ENCODE results near the gene SYT5. TPM values are rescaled to one million over a fixed set of nuclear protein-coding genes. Genes with fewer than 3 reads are reported as not detected.

Gene SYT5
- total RNA-seq, 1 donor from 2014 or later = 1.6 TPM

- peaks cover 11% of the 10 kb centered on the region for H3K27me3 Mint-ChIP-seq (ENCODE audit: unreplicated experiment)
- no peaks in the 10 kb centered on the region for H3K36me3 Mint-ChIP-seq (ENCODE audit: low read depth, unreplicated experiment)
- no peak overlapping the region for H3K4me3 Mint-ChIP-seq (ENCODE audit: unreplicated experiment)
- H3K4me1 Mint-ChIP-seq (ENCODE audit: unreplicated experiment) = peaks cover 9% of the 10 kb centered on the region
- no peak overlapping the region for H3K27ac Mint-ChIP-seq (ENCODE audit: unreplicated experiment)
- no peak for DNase-seq (ENCODE audit: low spot score)
- H3K9me3 Mint-ChIP-seq (ENCODE audit: unreplicated experiment) = no peaks in the 10 kb centered on the region
- no peak for TF ChIP-seq CTCF (IDR thresholded peaks at IDR 0.05; ENCODE audit: unreplicated experiment)
Measured at GRCh38 chr19:55134736-55135135, 45.4 kb downstream of the SYT5 start.

GRCh38 chr19:55133639-55134444 lies 46.2 kb downstream of the SYT5 start:
- TF ChIP-seq CTCF (IDR thresholded peaks at IDR 0.05; ENCODE audit: unreplicated experiment) = no peak
- H3K36me3 Mint-ChIP-seq (ENCODE audit: low read depth, unreplicated experiment) = no peaks in the 10 kb centered on the region
- peaks cover 9% of the 10 kb centered on the region for H3K27me3 Mint-ChIP-seq (ENCODE audit: unreplicated experiment)
- H3K27ac Mint-ChIP-seq (ENCODE audit: unreplicated experiment) = no peak overlapping the region
- peaks cover 9% of the 10 kb centered on the region for H3K4me1 Mint-ChIP-seq (ENCODE audit: unreplicated experiment)
- no peaks in the 10 kb centered on the region for H3K9me3 Mint-ChIP-seq (ENCODE audit: unreplicated experiment)
- no peak for DNase-seq (ENCODE audit: low spot score)
- no peak overlapping the region for H3K4me3 Mint-ChIP-seq (ENCODE audit: unreplicated experiment)

- no peak for TF ChIP-seq CTCF (IDR thresholded peaks at IDR 0.05; ENCODE audit: unreplicated experiment)
- H3K4me1 Mint-ChIP-seq (ENCODE audit: unreplicated experiment) = peaks cover 9% of the 10 kb centered on the region
- H3K27ac Mint-ChIP-seq (ENCODE audit: unreplicated experiment) = no peak overlapping the region
- no peaks in the 10 kb centered on the region for H3K36me3 Mint-ChIP-seq (ENCODE audit: low read depth, unreplicated experiment)
- peaks cover 6% of the 10 kb centered on the region for H3K27me3 Mint-ChIP-seq (ENCODE audit: unreplicated experiment)
- H3K9me3 Mint-ChIP-seq (ENCODE audit: unreplicated experiment) = no peaks in the 10 kb centered on the region
- no peak overlapping the region for H3K4me3 Mint-ChIP-seq (ENCODE audit: unreplicated experiment)
- no peak for DNase-seq (ENCODE audit: low spot score)
Measured at GRCh38 chr19:55132453-55133129, 47.5 kb downstream of the SYT5 start.

- no peak for DNase-seq (ENCODE audit: low spot score)
- Mint-ChIP-seq H3K27me3 (ENCODE audit: unreplicated experiment) (peaks cover 5% of the 10 kb centered on the region), H3K4me1 (ENCODE audit: unreplicated experiment) (peaks cover 9% of the 10 kb centered on the region), H3K36me3 (ENCODE audit: low read depth, unreplicated experiment) (no peaks in the 10 kb centered on the region), H3K9me3 (ENCODE audit: unreplicated experiment) (no peaks in the 10 kb centered on the region), H3K4me3 (ENCODE audit: unreplicated experiment) (no peak overlapping the region), H3K27ac (ENCODE audit: unreplicated experiment) (no peak overlapping the region)
- no peak for TF ChIP-seq CTCF (IDR thresholded peaks at IDR 0.05; ENCODE audit: unreplicated experiment)
Measured at GRCh38 chr19:55131421-55131820, 48.7 kb downstream of the SYT5 start.

Small RNAs within 50 kb of the gene (microRNA-seq; reads per million reads assigned to microRNA genes)
- gene MIR7975 (ENCODE audit: unreplicated experiment) = not detected

Other genes with a start within 250 kb of the SYT5 start
- 0.69 TPM for gene NLRP7, start 232.8 kb downstream of the SYT5 start, total RNA-seq (ENCODE audit: unreplicated experiment)
- gene NLRP2, start 213.9 kb downstream of the SYT5 start, total RNA-seq (ENCODE audit: unreplicated experiment) = 0.31 TPM
- 1.2 TPM for gene GP6, start 142.0 kb downstream of the SYT5 start, total RNA-seq (ENCODE audit: unreplicated experiment)
- gene RDH13, start 117.1 kb downstream of the SYT5 start, total RNA-seq (ENCODE audit: unreplicated experiment) = 13.5 TPM
- gene EPS8L1, start 104.4 kb downstream of the SYT5 start, total RNA-seq (ENCODE audit: unreplicated experiment) = 24.6 TPM
- gene PPP1R12C, start 62.7 kb downstream of the SYT5 start, total RNA-seq (ENCODE audit: unreplicated experiment) = 136 TPM
- 2.8 TPM for gene TNNT1, start 31.1 kb downstream of the SYT5 start, total RNA-seq (ENCODE audit: unreplicated experiment)
- gene TNNI3, start 22.6 kb downstream of the SYT5 start, total RNA-seq (ENCODE audit: unreplicated experiment) = not detected
- gene DNAAF3, start 13.7 kb downstream of the SYT5 start, total RNA-seq (ENCODE audit: unreplicated experiment) = 2.2 TPM
- not detected for gene PTPRH, start 29.2 kb upstream of the SYT5 start, total RNA-seq (ENCODE audit: unreplicated experiment)
- gene TMEM86B, start 48.5 kb upstream of the SYT5 start, total RNA-seq (ENCODE audit: unreplicated experiment) = 4.1 TPM
- gene PPP6R1, start 78.7 kb upstream of the SYT5 start, total RNA-seq (ENCODE audit: unreplicated experiment) = 65.6 TPM
- 24.6 TPM for gene HSPBP1, start 99.8 kb upstream of the SYT5 start, total RNA-seq (ENCODE audit: unreplicated experiment)
- gene BRSK1, start 103.7 kb upstream of the SYT5 start, total RNA-seq (ENCODE audit: unreplicated experiment) = 14.1 TPM
- gene TMEM150B, start 145.1 kb upstream of the SYT5 start, total RNA-seq (ENCODE audit: unreplicated experiment) = not detected
- gene KMT5C, start 159.6 kb upstream of the SYT5 start, total RNA-seq (ENCODE audit: unreplicated experiment) = 18.4 TPM
- not detected for gene COX6B2, start 174.4 kb upstream of the SYT5 start, total RNA-seq (ENCODE audit: unreplicated experiment)
- not detected for gene GARIN5B, start 183.0 kb upstream of the SYT5 start, total RNA-seq (ENCODE audit: unreplicated experiment)
- gene IL11, start 190.2 kb upstream of the SYT5 start, total RNA-seq (ENCODE audit: unreplicated experiment) = 0.21 TPM
- not detected for gene TMEM190, start 196.5 kb upstream of the SYT5 start, total RNA-seq (ENCODE audit: unreplicated experiment)
- gene TMEM238, start 204.0 kb upstream of the SYT5 start, total RNA-seq (ENCODE audit: unreplicated experiment) = 0.64 TPM
- 3,792 TPM for gene RPL28, start 205.6 kb upstream of the SYT5 start, total RNA-seq (ENCODE audit: unreplicated experiment)
- gene UBE2S, start 227.5 kb upstream of the SYT5 start, total RNA-seq (ENCODE audit: unreplicated experiment) = 56.2 TPM

Measured in endothelial cell (in vitro differentiated cells).